ENCODE measurements around the gene CP. TPM values are rescaled to one million over a fixed set of nuclear protein-coding genes. Genes with fewer than 3 reads are reported as not detected.

Gene CP
- total and polyA plus RNA-seq, 10 donors = 16.1 to 121 (median 71.7) TPM

- Histone ChIP-seq H3K4me1 (peaks cover 0 to 7% (median 0%) of the 10 kb centered on the region in 6 donors), H3K27ac (peak overlapping the region in 4 of 8 donors; percentile 34 to 59 (median 50)), H3K4me3 (no peak overlapping the region), H3K36me3 (no peaks in the 10 kb centered on the region), H3K27me3 (replicated peaks in 1 of 7) (no peaks in the 10 kb centered on the region), H3K9me3 (no peaks in the 10 kb centered on the region)
- no peak for DNase-seq
- TF ChIP-seq POLR2AphosphoS5 (IDR thresholded peaks at IDR 0.05) = no peak
- TF ChIP-seq CTCF (IDR thresholded peaks at IDR 0.05 in 8 of 11, conservative IDR thresholded peaks at IDR 0.05 in 3 of 11) = no peak
- no peak for TF ChIP-seq POLR2A (IDR thresholded peaks at IDR 0.05)
- 79 to 92% (median 87%) methylated on average over 5 of the region's 5 CpGs for WGBS, 5 donors
- intact Hi-C loops (cut with DNase I; ENCODE audit: low total_unique reads) = no loop called here
Observed at GRCh38 chr3:149217347-149217746, 4.3 kb downstream of the CP start.

- Histone ChIP-seq H3K27me3 (replicated peaks in 1 of 7) (no peaks in the 10 kb centered on the region), H3K27ac (peak overlapping the region in 7 of 8 donors; percentile 16 to 59 (median 42)), H3K9me3 (no peaks in the 10 kb centered on the region), H3K36me3 (no peaks in the 10 kb centered on the region), H3K4me1 (peaks cover 0 to 7% (median 0%) of the 10 kb centered on the region in 6 donors), H3K4me3 (no peak overlapping the region)
- WGBS, 5 donors = 79 to 90% (median 87%) methylated on average over 4 of the region's 4 CpGs
- no peak for DNase-seq
- TF ChIP-seq POLR2AphosphoS5 (IDR thresholded peaks at IDR 0.05) (no peak), CTCF (IDR thresholded peaks at IDR 0.05 in 8 of 11, conservative IDR thresholded peaks at IDR 0.05 in 3 of 11) (no peak), POLR2A (IDR thresholded peaks at IDR 0.05) (no peak)
- intact Hi-C loops (cut with DNase I; ENCODE audit: low total_unique reads) = no loop called here
Observed at GRCh38 chr3:149216193-149216869, 5.3 kb downstream of the CP start.

- Histone ChIP-seq H3K9me3 (no peaks in the 10 kb centered on the region), H3K36me3 (no peaks in the 10 kb centered on the region), H3K27me3 (replicated peaks in 1 of 7) (no peaks in the 10 kb centered on the region), H3K4me1 (peaks cover 0 to 7% (median 0%) of the 10 kb centered on the region in 6 donors), H3K4me3 (no peak overlapping the region), H3K27ac (peak overlapping the region in 5 of 8 donors; percentile 16 to 59 (median 48))
- no peak for TF ChIP-seq POLR2AphosphoS5 (IDR thresholded peaks at IDR 0.05)
- no peak for TF ChIP-seq CTCF (IDR thresholded peaks at IDR 0.05 in 8 of 11, conservative IDR thresholded peaks at IDR 0.05 in 3 of 11)
- no peak for TF ChIP-seq POLR2A (IDR thresholded peaks at IDR 0.05)
- no peak for DNase-seq
- WGBS, 5 donors = 68 to 83% (median 76%) methylated on average over 2 of the region's 2 CpGs
- intact Hi-C loops (cut with DNase I; ENCODE audit: low total_unique reads) = no loop called here
Observed at GRCh38 chr3:149215515-149215914, 6.1 kb downstream of the CP start.

- H3K36me3 ChIP-seq = no peaks in the 10 kb centered on the region
- H3K27ac ChIP-seq = peak overlapping the region in 2 of 8 donors; percentile 17 to 18
- H3K9me3 ChIP-seq = no peaks in the 10 kb centered on the region
- H3K27me3 ChIP-seq (replicated peaks in 1 of 7) = no peaks in the 10 kb centered on the region
- no peak for DNase-seq
- WGBS, 5 donors = 86 to 100% (median 90%) methylated on average over 1 of the region's 1 CpG
- intact Hi-C loops (cut with DNase I; ENCODE audit: low total_unique reads) = no loop called here
- TF ChIP-seq POLR2AphosphoS5 (IDR thresholded peaks at IDR 0.05) (no peak), POLR2A (IDR thresholded peaks at IDR 0.05) (no peak), CTCF (IDR thresholded peaks at IDR 0.05 in 8 of 11, conservative IDR thresholded peaks at IDR 0.05 in 3 of 11) (no peak)
- H3K4me1 ChIP-seq = peaks cover 0 to 7% (median 0%) of the 10 kb centered on the region in 6 donors
- H3K4me3 ChIP-seq = no peak overlapping the region
Observed at GRCh38 chr3:149214702-149215101, 6.9 kb downstream of the CP start.

All from spleen (tissue), 11 donors.